ENCODE measurements around the gene KRTAP5-4.
"Not testable (repeated sequence)": the region's sequence is repeated elsewhere in the genome, so short reads cannot be mapped to it uniquely, and the experiment has no call there.

The KRTAP5-4 gene, protein sequence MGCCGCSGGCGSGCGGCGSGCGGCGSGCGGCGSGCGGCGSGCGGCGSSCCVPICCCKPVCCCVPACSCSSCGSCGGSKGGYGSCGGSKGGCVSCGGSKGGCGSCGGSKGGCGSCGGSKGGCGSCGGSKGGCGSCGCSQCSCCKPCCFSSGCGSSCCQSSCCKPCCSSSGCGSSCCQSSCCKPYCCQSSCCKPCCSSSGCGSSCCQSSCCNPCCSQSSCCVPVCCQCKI

GRCh38 chr11:1622086-1622485 is at the start of gene KRTAP5-4:
KRTAP5-4 (minus strand) TSS chr11:1622138; CDS start chr11:1622093, 45 bp downstream.
- DNase-seq = no peak

DNA sequence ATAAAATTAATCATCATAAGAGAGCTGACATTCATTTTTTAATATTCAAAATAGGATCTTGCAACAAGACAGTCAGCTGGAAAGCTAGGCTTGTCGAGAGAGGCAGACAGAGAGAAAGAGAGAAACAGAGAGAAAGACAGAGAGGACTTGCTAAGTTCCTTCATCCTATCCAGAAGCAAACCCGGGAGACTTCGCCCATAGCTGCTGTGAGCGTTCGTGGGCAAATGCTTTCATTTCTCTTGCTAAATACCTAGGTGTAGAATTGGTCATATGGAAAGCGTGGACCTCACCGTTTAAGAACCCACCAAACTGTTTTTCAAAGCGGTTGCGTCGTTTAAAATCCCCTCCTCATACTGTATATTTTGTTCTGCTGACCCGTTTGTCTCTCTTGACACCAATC is 49.7 kb upstream of the KRTAP5-4 start:
- no peak for DNase-seq

DNA sequence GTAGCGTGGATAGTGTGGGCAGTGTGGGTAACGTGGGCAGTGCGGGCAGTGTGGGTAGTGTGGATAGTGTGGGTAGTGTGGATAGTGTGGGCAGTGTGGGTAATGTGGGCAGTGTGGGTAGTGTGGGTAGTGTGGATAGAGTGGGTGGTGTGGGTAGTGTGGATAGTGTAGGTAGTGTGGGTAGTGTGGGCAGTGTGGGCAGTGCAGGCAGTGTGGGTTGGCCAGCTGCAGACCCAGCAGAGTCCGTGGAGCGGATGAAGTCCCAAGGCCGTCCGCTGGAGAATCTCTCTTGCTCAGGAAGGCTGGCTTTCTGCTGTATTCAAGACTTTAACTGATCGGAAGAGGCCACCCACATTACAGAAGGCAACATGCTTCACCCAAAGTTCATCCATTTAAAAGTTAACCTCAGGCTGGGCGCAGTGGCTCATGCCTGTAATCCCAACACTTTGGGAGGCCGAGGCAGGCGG is 49.0 kb upstream of the KRTAP5-4 start:
- no peak for DNase-seq

GRCh38 chr11:1670457-1670856 is 48.5 kb upstream of the KRTAP5-4 start:
- not testable (repeated sequence) for DNase-seq

DNA sequence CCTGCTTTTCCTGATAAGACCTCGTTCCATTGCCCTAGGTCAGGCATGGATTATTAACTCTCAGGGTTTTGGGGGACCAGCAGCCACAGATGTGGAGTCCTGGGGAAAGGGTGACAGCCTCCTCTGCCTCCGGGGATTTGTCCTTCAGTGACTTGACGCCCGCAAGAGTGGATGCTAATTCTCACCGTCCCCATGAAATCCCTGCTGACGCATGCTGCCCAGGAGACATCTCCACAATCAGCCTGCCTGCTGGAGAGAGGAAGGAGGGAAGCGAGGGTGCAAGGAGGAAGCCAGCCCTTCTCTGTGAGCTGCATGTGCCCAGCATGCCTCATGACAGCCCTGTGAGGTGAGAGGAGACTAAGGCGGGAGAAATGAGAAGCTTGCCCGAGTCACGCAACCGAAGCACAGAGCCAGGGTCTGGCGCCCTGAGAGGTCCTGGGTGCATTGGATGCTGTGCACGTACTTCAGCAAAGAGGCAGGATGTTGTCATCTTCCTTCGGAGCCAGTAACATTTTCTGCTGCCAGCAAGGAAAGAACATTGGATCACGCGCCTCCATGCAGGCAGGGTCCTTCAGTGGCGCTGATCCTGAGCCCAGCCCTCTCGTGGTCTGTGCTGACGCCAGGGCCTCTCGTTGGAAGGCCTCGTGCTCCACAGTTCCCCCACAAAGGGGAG is 47.7 kb upstream of the KRTAP5-4 start:
- DNase-seq = no peak

DNA sequence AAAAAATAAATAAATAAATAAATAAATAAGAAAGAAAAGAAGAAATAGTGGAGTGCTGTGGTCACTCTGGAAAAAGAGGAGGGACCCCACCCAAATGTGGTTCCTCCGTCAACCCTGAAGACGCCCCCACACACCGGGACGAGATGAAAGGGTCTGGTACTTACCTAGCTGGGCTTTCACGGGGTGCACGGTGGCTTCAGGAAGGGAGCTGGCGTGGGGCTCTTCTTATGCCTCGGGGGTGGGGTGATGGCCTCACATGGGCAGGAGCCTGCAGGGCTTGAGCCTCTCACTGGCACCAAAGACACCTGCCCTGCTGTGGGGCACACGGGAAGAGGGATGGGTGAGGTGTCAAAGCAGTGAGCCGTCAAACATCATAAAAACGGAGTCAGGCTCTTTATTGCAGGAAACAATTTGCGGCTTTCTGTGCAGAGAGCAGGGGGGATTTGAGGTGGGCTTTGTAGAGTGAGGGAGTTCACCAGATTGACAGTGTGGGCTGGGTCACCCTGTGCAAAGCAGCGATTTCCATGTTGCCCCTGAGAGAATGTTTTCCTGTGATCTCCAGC is 47.1 kb upstream of the KRTAP5-4 start:
- DNase-seq = no peak

DNA sequence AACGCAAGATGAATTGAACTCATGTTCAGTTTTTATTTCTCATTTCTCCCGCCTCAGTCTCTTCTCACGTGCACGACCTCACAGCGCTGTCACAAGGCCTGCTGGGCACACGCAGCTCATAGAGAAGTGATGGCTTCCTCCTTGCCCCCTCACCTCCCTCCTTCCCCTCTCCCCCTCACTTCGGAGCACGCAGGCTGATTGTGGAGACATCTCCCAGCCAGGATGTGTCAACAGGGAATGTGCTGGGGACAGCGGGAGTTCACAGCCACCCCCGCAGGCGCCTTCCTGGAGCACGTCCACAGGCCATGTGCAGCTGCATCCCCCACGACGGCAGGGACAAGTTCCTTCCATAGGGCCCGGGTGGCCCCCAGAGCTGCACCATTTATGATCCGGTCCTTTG is 46.0 kb upstream of the KRTAP5-4 start:
- no peak for DNase-seq

GRCh38 chr11:1667121-1667850 is 45.3 kb upstream of the KRTAP5-4 start:
- no peak for DNase-seq

DNA sequence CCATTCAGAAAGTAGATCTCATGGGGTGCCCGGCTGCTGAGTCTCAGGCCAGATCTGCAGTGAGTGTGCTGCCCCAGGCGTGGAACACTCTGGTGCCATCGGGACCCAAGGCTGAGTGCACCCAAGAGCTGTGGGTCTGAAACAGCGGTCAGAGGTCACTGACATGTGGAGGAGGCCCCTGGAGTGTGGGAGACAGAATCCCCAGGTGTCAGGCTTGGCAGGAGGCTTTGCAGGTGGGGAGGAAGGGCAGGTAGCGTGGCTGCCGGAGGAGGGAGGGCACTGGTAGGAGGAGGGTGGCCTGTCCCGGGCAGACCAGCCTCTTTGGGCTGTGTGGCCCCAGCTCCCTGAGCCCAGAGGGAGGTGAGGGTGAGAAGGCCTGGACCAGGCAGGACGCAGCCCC is 43.4 kb upstream of the KRTAP5-4 start:
- no peak for DNase-seq

GRCh38 chr11:1662699-1663283 is 40.9 kb upstream of the KRTAP5-4 start:
- DNase-seq = not testable (repeated sequence)

DNA sequence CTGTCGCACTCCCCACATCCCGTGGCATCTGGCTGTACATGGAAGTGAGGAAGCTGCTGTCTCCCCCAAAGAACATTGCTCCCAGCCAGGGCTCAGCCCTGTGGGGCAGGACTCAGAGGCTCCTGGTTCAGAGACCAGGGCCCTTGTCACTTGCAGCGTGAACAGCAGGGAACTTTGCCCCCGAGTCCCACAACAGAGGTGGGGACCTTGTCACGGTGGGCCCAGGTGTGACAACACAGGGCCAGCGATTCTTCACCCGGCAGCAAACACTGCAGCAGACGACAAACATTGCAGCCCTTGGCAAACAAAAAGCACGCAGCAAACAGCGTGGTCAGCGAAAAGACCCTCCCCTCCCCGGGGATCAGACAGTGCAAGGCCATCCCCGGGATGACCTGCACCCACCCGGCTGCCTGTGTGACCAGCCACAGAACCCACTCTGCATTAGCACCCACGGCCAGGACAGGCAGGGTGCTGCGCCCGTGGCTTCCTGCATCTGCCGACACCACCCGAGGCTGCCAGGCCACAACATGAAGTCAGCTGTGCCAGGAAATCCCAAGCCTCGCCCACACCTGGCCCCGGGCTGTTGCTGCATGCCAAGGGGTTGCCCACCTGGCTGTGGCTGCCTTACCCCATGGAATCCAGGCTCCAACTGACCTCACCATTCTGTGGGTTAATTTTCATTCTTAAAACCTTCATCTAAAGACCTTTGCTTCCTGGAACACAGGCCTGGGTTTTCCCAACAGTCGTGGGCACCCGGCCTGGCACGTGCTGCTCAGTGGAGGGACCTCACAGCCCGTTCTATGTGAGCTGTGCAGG is 39.7 kb upstream of the KRTAP5-4 start:
- DNase-seq = not testable (repeated sequence)

DNA sequence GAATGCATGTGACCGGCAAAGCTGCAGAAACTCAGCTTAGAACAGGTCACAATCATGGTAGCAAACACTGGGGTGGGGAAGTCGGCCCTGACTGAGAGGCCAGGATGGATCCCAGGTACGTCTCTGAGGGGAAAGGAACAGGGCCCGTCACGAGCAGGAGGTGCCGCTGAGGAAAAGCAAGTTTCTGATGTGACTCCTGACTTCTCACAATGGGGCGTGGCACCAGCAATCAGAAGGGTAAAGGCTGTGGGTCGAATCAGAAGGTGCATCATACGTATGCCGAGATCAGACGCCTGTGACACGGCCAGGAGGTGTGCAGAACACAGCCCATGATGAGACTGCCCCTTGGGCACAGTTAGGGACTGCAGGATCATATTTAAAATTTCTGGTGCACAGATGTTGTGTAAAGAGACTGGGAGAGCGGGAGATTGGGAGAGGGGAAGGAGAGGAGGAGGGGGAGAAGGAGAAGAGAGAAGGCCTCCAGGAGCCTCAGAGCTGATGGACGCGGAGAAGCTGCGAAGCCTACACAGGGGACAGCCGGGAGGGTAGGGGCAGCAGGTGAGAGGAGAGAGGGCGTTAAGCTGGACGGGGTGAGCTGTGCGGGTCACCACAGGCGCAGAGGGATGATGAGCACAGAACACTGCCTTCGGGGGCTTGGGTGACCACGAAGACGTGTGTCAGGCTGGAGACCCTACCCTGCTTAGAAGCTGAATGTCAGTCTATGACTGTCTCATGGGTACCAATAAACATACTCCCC is 38.4 kb upstream of the KRTAP5-4 start:
- no peak for DNase-seq

DNA sequence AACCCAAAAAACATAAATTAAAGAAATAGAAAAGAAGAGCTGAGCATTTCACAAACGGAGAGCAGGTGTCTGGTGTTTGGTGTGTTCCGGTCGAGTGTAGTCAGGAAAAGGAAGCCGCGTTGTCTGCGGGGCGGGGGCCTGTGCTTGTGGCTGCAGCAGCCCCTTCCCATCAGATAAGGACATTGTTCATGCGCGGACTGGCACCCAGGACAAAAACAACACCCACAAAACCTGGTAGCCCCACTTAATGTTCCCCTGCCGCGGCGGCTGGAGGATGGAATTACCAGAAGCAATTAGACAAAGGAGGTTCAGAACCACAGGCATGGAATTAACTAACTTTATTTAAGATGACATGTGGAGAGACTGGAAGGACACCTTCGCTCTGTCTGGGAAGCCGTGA is 37.6 kb upstream of the KRTAP5-4 start:
- no peak for DNase-seq

GRCh38 chr11:1656670-1657069 is 34.7 kb upstream of the KRTAP5-4 start:
- no peak for DNase-seq

DNA sequence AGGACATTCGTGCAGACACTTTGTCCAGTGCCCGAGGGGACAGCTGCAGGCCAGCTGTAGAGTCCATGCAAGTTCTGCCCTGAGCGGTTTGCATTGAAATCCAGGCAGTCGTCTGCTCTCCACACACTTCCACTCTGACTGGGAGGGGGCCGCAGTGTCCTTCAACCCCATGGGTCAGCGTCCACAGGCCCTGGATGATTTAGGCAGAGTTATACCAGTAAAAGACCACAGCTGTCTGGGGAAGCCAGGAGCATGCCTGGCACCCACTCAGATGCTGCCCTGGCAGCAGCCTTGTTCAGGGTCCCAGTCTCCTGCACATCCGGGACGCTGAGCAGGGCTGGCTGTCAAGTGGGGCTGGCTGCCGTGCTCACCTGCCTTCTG is 34.1 kb upstream of the KRTAP5-4 start:
- no peak for DNase-seq

DNA sequence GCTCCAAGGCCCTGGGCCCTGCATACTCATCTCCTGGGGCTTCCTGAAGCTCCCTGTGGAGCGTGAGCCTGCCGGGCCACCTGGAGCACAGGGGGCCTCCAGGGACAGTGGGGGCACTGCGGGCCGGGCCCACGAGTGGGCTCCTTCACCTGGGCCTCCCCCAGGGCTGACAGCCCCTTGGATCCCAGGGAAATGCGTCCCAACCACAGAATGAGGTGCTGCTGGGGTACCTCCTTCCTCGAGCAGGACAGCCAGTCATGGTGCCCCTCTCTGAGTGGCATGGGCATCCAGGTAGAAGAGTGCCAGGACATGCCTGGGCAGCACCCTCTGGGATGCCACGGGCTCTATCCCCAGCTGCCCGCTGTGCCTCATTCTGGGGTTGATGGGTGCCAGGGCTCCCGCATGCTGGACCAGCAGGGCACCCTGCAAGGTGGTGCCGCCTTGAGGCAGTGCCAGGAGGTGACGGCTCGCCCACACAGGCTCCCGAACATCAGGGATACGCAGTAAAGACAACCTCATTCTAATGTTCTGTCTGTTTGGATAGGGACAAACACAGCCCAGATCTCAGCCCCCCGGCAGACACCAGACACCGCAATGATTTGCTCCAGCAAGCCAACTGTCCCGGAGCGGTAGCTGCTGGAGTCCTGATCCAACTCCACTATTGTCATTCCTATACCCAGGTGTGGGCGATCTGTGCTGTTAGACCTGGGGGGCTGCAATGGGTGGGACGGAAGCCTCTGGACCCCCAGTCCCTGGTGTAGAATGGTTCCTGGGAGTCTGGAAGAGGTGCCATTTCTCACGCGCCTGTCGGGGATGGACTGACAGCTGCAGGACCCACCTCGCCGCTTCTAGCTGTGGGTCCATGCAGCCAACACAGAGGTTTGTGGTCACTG is 33.5 kb upstream of the KRTAP5-4 start:
- no peak for DNase-seq

DNA sequence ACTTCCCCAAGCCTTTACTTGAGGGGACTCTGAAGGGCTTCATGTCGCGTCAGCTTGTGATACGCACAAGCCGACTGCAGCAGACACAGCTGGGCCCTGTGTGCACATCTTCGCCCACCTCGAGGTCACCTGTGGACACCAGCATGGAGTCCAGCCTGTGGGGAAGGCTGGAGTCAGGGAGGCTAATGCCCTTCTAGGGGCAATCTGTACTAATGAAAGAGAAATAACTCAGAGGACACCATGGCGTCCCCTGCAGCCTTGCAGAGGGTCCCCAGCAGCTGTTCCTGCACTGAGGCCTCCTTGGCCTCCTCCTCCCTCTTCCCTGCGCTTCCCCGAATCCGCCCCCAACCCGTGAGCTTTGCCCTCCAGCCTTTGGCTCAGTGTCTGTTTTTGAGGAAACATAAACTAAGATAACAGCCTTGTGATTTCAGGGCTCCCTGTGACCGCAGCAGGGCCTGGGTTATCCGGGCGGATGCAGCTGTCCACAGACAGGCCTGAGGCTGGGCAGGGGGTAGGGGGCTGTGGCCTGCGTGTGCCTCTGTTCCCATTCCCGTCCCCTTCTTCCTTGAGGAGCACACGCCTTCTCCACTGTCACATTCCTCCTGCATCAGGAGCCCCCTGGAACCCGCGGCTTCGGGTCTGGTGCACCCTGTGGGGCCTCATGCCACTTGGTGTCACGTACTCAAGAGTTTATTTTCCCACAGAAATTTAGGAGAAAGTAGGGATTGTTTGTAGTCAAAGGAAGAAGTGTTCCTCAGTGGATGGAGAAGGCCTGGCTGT is 32.6 kb upstream of the KRTAP5-4 start:
- no peak for DNase-seq

GRCh38 chr11:1653541-1654387 is 31.8 kb upstream of the KRTAP5-4 start:
- DNase-seq = no peak
